PC-9 (cell line): ENCODE data around the gene RNF13. TPM values are rescaled to one million over a fixed set of nuclear protein-coding genes. Genes with fewer than 3 reads are reported as not detected.

ENCODE experiments used
- BruUV-seq: library from RNA; stranded (reverse); fragments of 400-500 nt; replicated peaks from 2 replicates; lab custom pipeline; 2021; lab: Mats Ljungman, UMichigan
- CTCF ChIA-PET: fragments of 300-600 bp; sonication (Branson Sonifier 250); formaldehyde crosslinking; loops from one replicate; lab custom pipeline; 2022; ENCODE audit warnings: antibody characterized with exemption; lab: Charles Lee
- POLR2A ChIA-PET: fragments of 300-600 bp; sonication (Branson Sonifier 250); formaldehyde crosslinking; loops from one replicate; lab custom pipeline; 2022; ENCODE audit warnings: antibody characterized with exemption; ENCODE audit not compliant: unreplicated experiment; lab: Charles Lee
- DNase-seq, 2 experiments: peaks; one replicate each; pipeline versions ENCODE4 v3.0.0 to v3.0.0-alpha.2; 2015 to 2022; ENCODE audit warnings: mixed read lengths in 1 of 2
- H2AFZ ChIP-seq: fragments of 200-600 bp; sonication (generic); 2 replicates; pipeline ENCODE4 v1.8.1; 2017; ENCODE audit warnings: antibody characterized with exemption
- H3F3A ChIP-seq: fragments of 200-600 bp; sonication (generic); 2 replicates; pipeline ENCODE4 v1.8.1; 2017; ENCODE audit warnings: antibody characterized with exemption, mild to moderate bottlenecking, low read depth; ENCODE audit not compliant: insufficient read depth
- H3K27ac ChIP-seq: fragments of 200-600 bp; sonication (generic); 2 replicates; pipeline ENCODE4 v1.6.1; 2016; ENCODE audit warnings: mixed run types
- H3K27me3 ChIP-seq: fragments of 200-600 bp; sonication (generic); 2 replicates; pipeline ENCODE4 v1.6.1; 2016; ENCODE audit warnings: low read depth, mixed run types; ENCODE audit not compliant: insufficient read depth
- H3K36me3 ChIP-seq: fragments of 200-600 bp; sonication (generic); 2 replicates; pipeline ENCODE4 v1.6.1; 2016; ENCODE audit warnings: low read depth, mixed run types
- H3K4me1 ChIP-seq: fragments of 200-600 bp; sonication (generic); replicated peaks from 2 replicates; pipeline ENCODE4 v1.6.1; 2016; ENCODE audit warnings: mixed run types; ENCODE audit not compliant: insufficient read depth
- H3K4me2 ChIP-seq: fragments of 200-600 bp; sonication (generic); 2 replicates; pipeline ENCODE4 v1.6.1; 2017; ENCODE audit warnings: mixed run types
- H3K4me3 ChIP-seq: fragments of 200-600 bp; sonication (generic); 2 replicates; pipeline ENCODE4 v1.6.1; 2016; ENCODE audit warnings: mixed run types
- H3K79me2 ChIP-seq: fragments of 200-600 bp; sonication (generic); 2 replicates; pipeline ENCODE4 v1.6.1; 2017; ENCODE audit warnings: low read depth, mixed run types
- H3K9me2 ChIP-seq: fragments of 200-600 bp; sonication (generic); 2 replicates; pipeline ENCODE4 v1.8.1; 2017; ENCODE audit warnings: mild to moderate bottlenecking; ENCODE audit not compliant: insufficient read depth
- H3K9me3 ChIP-seq: fragments of 200-600 bp; sonication (generic); 2 replicates; pipeline ENCODE4 v1.8.1; 2016; ENCODE audit warnings: low read depth; ENCODE audit not compliant: insufficient read depth
- H4K20me1 ChIP-seq: fragments of 200-600 bp; sonication (generic); 2 replicates; pipeline ENCODE4 v1.8.1; 2017; ENCODE audit not compliant: insufficient read depth
- CTCF ChIP-seq: fragments of 200-600 bp; sonication (generic); conservative IDR thresholded peaks from 2 replicates; pipeline ENCODE4 v1.6.1; 2017; ENCODE audit warnings: mixed run types, antibody characterized with exemption, mild to moderate bottlenecking, moderate library complexity
- EZH2 ChIP-seq: fragments of 200-600 bp; sonication (generic); IDR thresholded peaks from 2 replicates; pipeline ENCODE4 v1.8.0; 2017; ENCODE audit warnings: antibody characterized with exemption, low read depth
- intact Hi-C: fragments of 100-400 bp; cut with micrococcal nuclease; formaldehyde crosslinking; loops from one replicate; pipeline ENCODE4 v1.10.0; 2022; ENCODE audit not compliant: unreplicated experiment
- total RNA-seq: library from RNA; stranded (reverse); gene quantifications from 2 replicates; pipeline ENCODE4 v1.2.3, GENCODE V29; 2021

The RNF13 gene
- total RNA-seq, 1 experiment from 2014 or later = 65.0 TPM

DNA sequence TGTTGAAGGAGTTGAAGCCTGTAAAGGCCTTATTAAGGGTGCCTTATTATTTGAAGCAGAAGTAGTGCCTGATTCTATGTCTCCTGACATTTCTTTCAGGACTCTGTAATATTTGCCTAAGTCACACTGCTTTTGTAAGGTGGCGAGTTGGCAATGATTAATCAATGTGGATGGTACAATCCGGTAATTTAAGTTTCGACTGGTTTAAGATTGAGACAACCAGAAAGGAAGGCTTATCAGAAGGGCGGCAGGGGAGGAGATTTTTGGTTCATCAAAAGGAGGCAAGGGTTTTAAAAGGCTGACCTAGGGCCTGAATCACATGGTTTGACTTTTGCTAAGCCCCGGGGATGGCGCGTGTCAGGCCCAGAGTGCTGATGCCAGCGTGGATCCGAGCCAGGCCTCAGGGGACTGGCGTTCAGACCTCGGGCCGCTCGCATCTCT, 830 bp upstream of the RNF13 start:
- H3K36me3 ChIP-seq = no peaks in the 10 kb centered on the region
- TSS peak; percentile 85 for BruUV-seq

DNA sequence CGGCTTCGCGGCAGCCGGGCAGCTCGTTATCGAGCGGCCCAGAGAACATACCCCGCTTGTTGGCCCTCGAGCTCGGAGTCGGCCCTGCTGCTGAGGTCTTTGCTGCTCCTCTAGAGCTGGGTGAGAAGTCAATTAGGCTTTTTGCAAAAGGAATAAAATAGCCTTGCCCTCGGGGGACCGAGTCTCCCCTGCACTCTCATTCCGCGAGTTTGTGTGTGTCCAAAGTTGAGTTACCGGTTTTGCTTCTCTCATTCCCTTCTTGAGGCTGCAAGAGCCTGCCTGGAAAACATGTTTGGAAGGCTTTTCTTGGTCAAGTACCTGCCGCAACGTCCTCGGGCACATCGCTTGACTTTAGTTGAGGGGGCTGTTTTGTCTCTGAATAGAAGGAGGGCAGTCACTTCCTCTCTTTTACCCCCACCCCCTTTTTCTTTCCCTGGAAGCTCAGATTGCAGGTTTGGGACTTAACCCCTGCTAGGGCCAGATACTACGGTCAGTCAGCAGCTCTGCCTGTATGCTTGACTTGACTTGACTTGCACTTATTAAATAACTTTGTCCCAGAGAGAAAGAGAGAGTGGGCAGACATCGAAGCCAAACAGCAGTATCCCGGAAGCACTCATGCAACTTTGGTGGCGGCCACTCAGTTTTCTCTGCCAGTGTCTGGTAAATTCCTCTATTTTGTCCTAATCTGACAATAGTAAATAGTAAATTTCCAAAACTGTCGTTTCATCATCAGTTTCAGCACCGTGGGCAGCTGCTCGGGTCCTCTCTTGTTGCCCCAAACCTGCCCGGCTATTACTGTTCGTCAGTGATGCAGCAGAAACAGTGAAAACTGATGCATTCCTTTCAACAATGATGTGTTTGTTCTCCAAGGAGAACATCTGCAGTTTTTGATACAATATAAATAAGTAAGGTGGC, 609 bp downstream of the RNF13 start:
- no peaks in the 10 kb centered on the region for H3K36me3 ChIP-seq
- H3K9me2 ChIP-seq = no peaks in the 10 kb centered on the region
- peaks cover 46% of the 10 kb centered on the region for H3K4me1 ChIP-seq
- no peaks in the 10 kb centered on the region for H3K9me3 ChIP-seq
- peak; percentile 54 to 73 for DNase-seq
- peaks cover 56% of the 10 kb centered on the region for H3K79me2 ChIP-seq
- H3K4me2 ChIP-seq = peak overlapping the region; percentile 83
- H3K27me3 ChIP-seq = no peaks in the 10 kb centered on the region
- POLR2A ChIA-PET = interaction anchor here (0.5 to 0.9 kb wide), 6 partner anchors 9 to 501 kb away, joined by 3 to 4 read pairs (median 4); no protein-coding TSS in a partner anchor
- CTCF ChIA-PET = no interaction called here
- TSS peak; percentile 49 for BruUV-seq
- H3K27ac ChIP-seq = peak overlapping the region; percentile 96
- H4K20me1 ChIP-seq = peaks cover 22% of the 10 kb centered on the region
- no peak for TF ChIP-seq CTCF
- no peak for TF ChIP-seq EZH2
- peak overlapping the region; percentile 84 for H3K4me3 ChIP-seq
- H3F3A ChIP-seq = peaks cover 23% of the 10 kb centered on the region
- intact Hi-C loops = loop anchor here (2.0 to 5.0 kb wide), 3 partner anchors 61 to 427 kb away; partner anchors contain the start of genes COMMD2 and WWTR1
- peak overlapping the region; percentile 94 for H2AFZ ChIP-seq

More for the DNA sequence above, 830 bp upstream of the RNF13 start:
- H3K27me3 ChIP-seq = no peaks in the 10 kb centered on the region
- H3K79me2 ChIP-seq = peaks cover 41% of the 10 kb centered on the region
- H3K4me1 ChIP-seq = peaks cover 44% of the 10 kb centered on the region
- POLR2A ChIA-PET = interaction anchor here (0.5 to 0.9 kb wide), 2 partner anchors 76 to 236 kb away, joined by 3 to 5 read pairs; no protein-coding TSS in a partner anchor
- H3K27ac ChIP-seq = peak overlapping the region; percentile 96
- no peak for DNase-seq
- no peaks in the 10 kb centered on the region for H3K9me2 ChIP-seq
- H3K4me2 ChIP-seq = peak overlapping the region; percentile 83
- H3K9me3 ChIP-seq = no peaks in the 10 kb centered on the region
- H4K20me1 ChIP-seq = peaks cover 22% of the 10 kb centered on the region
- peak overlapping the region; percentile 84 for H3K4me3 ChIP-seq
- CTCF ChIA-PET = no interaction called here
- no peak for TF ChIP-seq EZH2
- peak overlapping the region; percentile 94 for H2AFZ ChIP-seq
- peaks cover 23% of the 10 kb centered on the region for H3F3A ChIP-seq
- intact Hi-C loops = loop anchor here (2.0 to 5.0 kb wide), 3 partner anchors 60 to 425 kb away; partner anchors contain the start of genes COMMD2 and WWTR1

DNA sequence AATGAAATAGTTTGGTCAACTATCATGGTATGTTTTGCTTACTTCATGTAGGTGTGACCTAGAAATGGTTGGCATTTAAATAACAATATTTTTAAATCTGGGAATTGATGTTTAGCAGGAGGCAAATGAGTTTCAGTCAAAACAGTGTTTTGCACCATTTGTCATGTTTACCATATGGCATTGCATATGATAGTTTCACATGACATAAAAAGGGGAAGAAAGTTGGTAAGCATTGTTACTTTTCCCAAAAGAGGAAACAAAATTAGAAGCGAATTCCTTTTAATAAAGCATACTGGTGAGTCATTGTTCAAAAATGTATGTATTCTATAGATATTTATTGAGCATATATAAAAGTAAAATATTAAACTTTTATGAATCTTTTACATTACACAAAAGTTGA, 2.3 kb downstream of the RNF13 start:
- Histone ChIP-seq H4K20me1 (peaks cover 22% of the 10 kb centered on the region), H3K4me3 (peak overlapping the region; percentile 84; the same call in 1 of the 2 replicates), H3K36me3 (no peaks in the 10 kb centered on the region), H3F3A (peaks cover 23% of the 10 kb centered on the region), H2AFZ (no peak overlapping the region), H3K4me1 (peaks cover 44% of the 10 kb centered on the region), H3K4me2 (peak overlapping the region; percentile 83), H3K27me3 (no peaks in the 10 kb centered on the region), H3K9me3 (no peaks in the 10 kb centered on the region), H3K27ac (no peak overlapping the region), H3K79me2 (peaks cover 73% of the 10 kb centered on the region), H3K9me2 (no peaks in the 10 kb centered on the region)
- CTCF ChIA-PET = no interaction called here
- intact Hi-C loops = no loop called here
- POLR2A ChIA-PET = no interaction called here
- TF ChIP-seq CTCF = no peak
- TF ChIP-seq EZH2 = no peak
- BruUV-seq = no TSS peak
- DNase-seq = no peak
